ENCODE data around the gene USP17L17. TPM values are rescaled to one million over a fixed set of nuclear protein-coding genes. Genes with fewer than 3 reads are reported as not detected.
"Not testable (repeated sequence)": the region's sequence is repeated elsewhere in the genome, so short reads cannot be mapped to it uniquely, and the experiment has no call there.

The USP17L17 gene
- not detected in 2 replicates for total RNA-seq

- intact Hi-C loops (cut with micrococcal nuclease): not testable (repeated sequence)
Measured at GRCh38 chr4:9243579-9243978, at the start of gene USP17L17. TSS of gene USP17L17 (plus strand) at chr4:9243879. CDS start at chr4:9243879, 0 bp downstream.

GRCh38 chr4:9210357-9210756, 33.3 kb upstream of the USP17L17 start, which contains the start of gene USP17L10:
TSS of gene USP17L10 (plus strand) at chr4:9210657. CDS start at chr4:9210657, 0 bp downstream.
- intact Hi-C loops (cut with micrococcal nuclease): not testable (repeated sequence)

- intact Hi-C loops (cut with micrococcal nuclease): not testable (repeated sequence)
Measured at GRCh38 chr4:9214701-9215100, 29.0 kb upstream of the USP17L17 start.

- intact Hi-C loops (cut with micrococcal nuclease): not testable (repeated sequence)
Measured at GRCh38 chr4:9215105-9215504, 28.6 kb upstream of the USP17L17 start, which contains the start of gene USP17L11. TSS of gene USP17L11 (plus strand) at chr4:9215405. CDS start at chr4:9215405, 0 bp downstream.

GRCh38 chr4:9219852-9220251, 23.8 kb upstream of the USP17L17 start, which contains the start of gene USP17L12:
TSS of gene USP17L12 (plus strand) at chr4:9220152. CDS start at chr4:9220152, 0 bp downstream.
- intact Hi-C loops (cut with micrococcal nuclease): not testable (repeated sequence)

- intact Hi-C loops (cut with micrococcal nuclease): not testable (repeated sequence)
Measured at GRCh38 chr4:9224596-9224995, 19.1 kb upstream of the USP17L17 start, which contains the start of gene USP17L13. TSS of gene USP17L13 (plus strand) at chr4:9224896. CDS start at chr4:9224896, 0 bp downstream.

GRCh38 chr4:9230249-9230648, 13.4 kb upstream of the USP17L17 start:
- intact Hi-C loops (cut with micrococcal nuclease): not testable (repeated sequence)

GRCh38 chr4:9234085-9234484, 9.6 kb upstream of the USP17L17 start, which contains the start of gene USP17L15:
TSS of gene USP17L15 (plus strand) at chr4:9234385. CDS start at chr4:9234385, 0 bp downstream.
- intact Hi-C loops (cut with micrococcal nuclease): not testable (repeated sequence)

GRCh38 chr4:9238461-9238860, 5.2 kb upstream of the USP17L17 start:
- intact Hi-C loops (cut with micrococcal nuclease): not testable (repeated sequence)

- intact Hi-C loops (cut with micrococcal nuclease): not testable (repeated sequence)
Measured at GRCh38 chr4:9247953-9248680, 4.4 kb downstream of the USP17L17 start, which contains the start of gene USP17L18. TSS of gene USP17L18 (plus strand) at chr4:9248630. CDS start at chr4:9248630, 0 bp downstream.

- intact Hi-C loops (cut with micrococcal nuclease): not testable (repeated sequence)
Measured at GRCh38 chr4:9253078-9253477, 9.4 kb downstream of the USP17L17 start, which contains the start of gene USP17L19. TSS of gene USP17L19 (plus strand) at chr4:9253378. CDS start at chr4:9253378, 0 bp downstream.

GRCh38 chr4:9257824-9258223, 14.1 kb downstream of the USP17L17 start, which contains the start of gene USP17L20:
TSS of gene USP17L20 (plus strand) at chr4:9258124. CDS start at chr4:9258124, 0 bp downstream.
- intact Hi-C loops (cut with micrococcal nuclease): not testable (repeated sequence)

- intact Hi-C loops (cut with micrococcal nuclease): not testable (repeated sequence)
Measured at GRCh38 chr4:9262572-9262971, 18.9 kb downstream of the USP17L17 start, which contains the start of gene USP17L21. TSS of gene USP17L21 (plus strand) at chr4:9262872. CDS start at chr4:9262872, 0 bp downstream.

GRCh38 chr4:9267319-9267718, 23.6 kb downstream of the USP17L17 start, which contains the start of gene USP17L22:
TSS of gene USP17L22 (plus strand) at chr4:9267619. CDS start at chr4:9267619, 0 bp downstream.
- intact Hi-C loops (cut with micrococcal nuclease): not testable (repeated sequence)

GRCh38 chr4:9271719-9272118, 28.0 kb downstream of the USP17L17 start:
- intact Hi-C loops (cut with micrococcal nuclease): not testable (repeated sequence)

Other genes with a start within 250 kb of the USP17L17 start
- not detected in 2 replicates for gene FAM90A26, start 73.5 kb upstream of the USP17L17 start, total RNA-seq
- not detected in 2 replicates for gene USP17L10, start 33.2 kb upstream of the USP17L17 start, total RNA-seq
- gene USP17L11, start 28.5 kb upstream of the USP17L17 start, total RNA-seq: not detected in 2 replicates
- gene USP17L12, start 23.7 kb upstream of the USP17L17 start, total RNA-seq: not detected in 2 replicates
- not detected in 2 replicates for gene USP17L13, start 19.0 kb upstream of the USP17L17 start, total RNA-seq
- gene USP17L15, start 9.5 kb upstream of the USP17L17 start, total RNA-seq: not detected in 2 replicates
- not detected in 2 replicates for gene USP17L18, start 4.8 kb downstream of the USP17L17 start, total RNA-seq
- not detected in 2 replicates for gene USP17L19, start 9.5 kb downstream of the USP17L17 start, total RNA-seq
- not detected in 2 replicates for gene USP17L20, start 14.2 kb downstream of the USP17L17 start, total RNA-seq
- not detected in 2 replicates for gene USP17L21, start 19.0 kb downstream of the USP17L17 start, total RNA-seq
- not detected in 2 replicates for gene USP17L22, start 23.7 kb downstream of the USP17L17 start, total RNA-seq
- gene USP17L24, start 81.3 kb downstream of the USP17L17 start, total RNA-seq: not detected in 2 replicates
- gene USP17L25, start 86.0 kb downstream of the USP17L17 start, total RNA-seq: not detected in 2 replicates
- not detected in 2 replicates for gene USP17L26, start 90.8 kb downstream of the USP17L17 start, total RNA-seq
- not detected in 2 replicates for gene USP17L5, start 95.5 kb downstream of the USP17L17 start, total RNA-seq
- not detected in 2 replicates for gene USP17L27, start 100.3 kb downstream of the USP17L17 start, total RNA-seq
- gene USP17L28, start 105.0 kb downstream of the USP17L17 start, total RNA-seq: not detected in 2 replicates
- gene USP17L29, start 109.8 kb downstream of the USP17L17 start, total RNA-seq: not detected in 2 replicates
- gene USP17L30, start 119.2 kb downstream of the USP17L17 start, total RNA-seq: not detected in 2 replicates
- not detected in 2 replicates for gene DEFB131A, start 200.5 kb downstream of the USP17L17 start, total RNA-seq